HL-60/S4 (cell line): ENCODE measurements around the gene ARHGAP25.
"Not testable (repeated sequence)": the region's sequence is repeated elsewhere in the genome, so short reads cannot be mapped to it uniquely, and the experiment has no call there.

Source experiments
- in situ Hi-C: fragments of 300-500 bp; cut with MboI; formaldehyde crosslinking; loops from 2 replicates; pipeline ENCODE4 v1.14.3; 2022; ENCODE audit warnings: low sequenced_read_pairs

The ARHGAP25 gene

GRCh38 chr2:68789603-68790002 is 55.0 kb downstream of the ARHGAP25 start:
- in situ Hi-C loops = no loop called here

- in situ Hi-C loops = no loop called here
Observed at GRCh38 chr2:68790600-68790999, 56.0 kb downstream of the ARHGAP25 start.

GRCh38 chr2:68791914-68792313 is 57.3 kb downstream of the ARHGAP25 start:
- in situ Hi-C loops = no loop called here

- in situ Hi-C loops = no loop called here
Observed at GRCh38 chr2:68792751-68793150, 58.1 kb downstream of the ARHGAP25 start.

- in situ Hi-C loops = no loop called here
Observed at GRCh38 chr2:68796295-68796905, 61.8 kb downstream of the ARHGAP25 start.

DNA sequence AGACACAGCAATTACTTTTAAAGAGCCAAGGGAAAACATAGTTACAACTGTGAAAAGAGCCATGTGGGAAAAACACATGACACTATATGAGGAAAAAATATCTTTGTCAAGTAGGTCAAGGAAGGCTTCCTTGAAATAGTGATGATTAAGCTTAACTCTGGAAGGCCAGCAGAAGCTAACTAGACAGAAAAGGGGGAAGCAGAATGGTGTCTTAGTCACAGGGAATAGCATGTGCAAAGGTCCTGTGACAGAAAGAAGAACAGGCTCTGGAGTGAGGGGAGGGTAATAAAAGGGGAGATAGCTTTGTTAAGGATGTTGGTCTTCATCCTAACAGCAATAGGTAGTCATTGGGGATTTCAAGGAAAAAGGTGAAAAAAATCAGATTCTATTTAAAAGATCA is 64.0 kb downstream of the ARHGAP25 start:
- in situ Hi-C loops = no loop called here

DNA sequence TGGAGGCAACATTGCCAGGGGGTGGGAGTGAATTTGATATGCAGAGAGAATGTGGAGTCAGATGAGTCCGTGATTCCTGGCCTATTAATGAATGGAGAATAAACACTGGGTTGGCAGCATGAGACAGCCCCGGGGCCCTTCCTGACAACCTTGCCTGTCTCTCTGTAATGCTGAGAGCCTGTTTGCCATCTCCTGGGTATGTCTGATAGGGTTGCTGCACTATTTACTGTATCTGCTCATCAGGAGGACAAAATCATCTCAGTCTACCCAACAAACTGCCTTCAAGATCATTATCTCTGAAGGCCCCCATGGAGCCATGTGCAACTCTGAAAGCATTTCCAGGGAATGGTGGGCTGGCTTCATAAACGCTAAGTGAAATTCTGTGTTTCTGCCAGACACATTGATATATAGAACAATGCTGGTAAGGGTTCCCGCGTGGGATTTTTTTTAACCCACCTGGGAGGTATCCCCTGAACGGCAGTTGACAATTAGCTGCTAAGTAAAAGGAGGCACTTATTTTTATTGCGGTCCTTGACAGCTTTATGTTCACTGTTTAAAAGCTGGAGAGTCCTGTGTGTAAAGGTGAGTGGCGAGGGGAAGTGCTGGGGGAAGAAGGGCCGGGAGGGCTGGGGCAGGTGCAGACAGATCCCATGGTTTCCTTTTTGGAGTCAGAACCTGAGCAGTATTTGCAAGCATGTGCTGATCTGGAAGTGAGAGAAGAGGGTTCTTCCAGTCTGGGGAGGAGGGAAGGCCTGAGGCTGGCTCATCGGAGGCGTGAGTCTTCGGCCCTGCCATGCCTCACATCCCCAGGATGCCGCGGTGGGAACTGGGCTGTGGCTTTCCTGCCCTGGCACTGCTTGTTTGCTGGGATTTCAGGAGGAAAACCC is 64.8 kb downstream of the ARHGAP25 start:
- in situ Hi-C loops = no loop called here

- in situ Hi-C loops = no loop called here
Observed at GRCh38 chr2:68800027-68800401, 65.4 kb downstream of the ARHGAP25 start.

GRCh38 chr2:68800517-68800916 is 65.9 kb downstream of the ARHGAP25 start:
- in situ Hi-C loops = no loop called here

DNA sequence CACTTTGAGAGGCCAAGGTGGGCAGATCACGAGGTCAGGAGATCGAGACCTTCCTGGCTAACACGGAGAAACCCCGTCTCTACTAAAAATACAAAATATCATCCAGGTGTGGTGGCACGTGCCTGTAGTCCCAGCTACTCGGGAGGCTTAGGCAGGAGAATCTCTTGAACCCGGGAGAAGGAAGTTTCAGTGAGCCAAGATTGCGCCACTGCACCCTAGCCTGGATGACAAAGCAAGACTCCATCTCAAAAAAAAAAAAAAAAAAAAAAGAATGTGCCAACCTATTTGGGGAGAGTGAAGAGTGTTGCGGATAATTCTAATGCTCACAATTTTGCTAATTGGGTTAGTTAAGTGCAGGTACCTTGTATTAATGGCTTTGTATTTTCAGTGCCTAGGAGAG is 67.5 kb downstream of the ARHGAP25 start:
- in situ Hi-C loops = not testable (repeated sequence)

DNA sequence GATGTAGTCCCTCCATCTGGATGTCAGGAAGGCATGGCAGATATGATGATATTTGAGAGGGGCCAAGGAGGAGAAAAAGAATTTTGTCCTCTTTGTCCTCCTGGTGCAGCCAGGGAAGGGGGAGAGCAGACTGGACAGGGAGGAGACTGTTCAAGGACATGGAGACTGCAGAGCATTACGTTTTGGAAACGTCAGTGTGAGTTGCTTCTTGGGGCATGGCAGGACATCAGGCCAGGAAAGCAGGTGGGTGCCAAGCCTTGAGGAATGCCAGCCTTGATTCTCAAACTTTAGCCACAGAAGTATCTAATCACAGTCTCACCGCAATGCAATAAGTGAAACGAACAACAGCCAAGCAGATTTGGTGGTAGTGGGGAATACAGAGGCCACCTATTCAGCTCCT is 70.4 kb downstream of the ARHGAP25 start:
- in situ Hi-C loops = no loop called here

DNA sequence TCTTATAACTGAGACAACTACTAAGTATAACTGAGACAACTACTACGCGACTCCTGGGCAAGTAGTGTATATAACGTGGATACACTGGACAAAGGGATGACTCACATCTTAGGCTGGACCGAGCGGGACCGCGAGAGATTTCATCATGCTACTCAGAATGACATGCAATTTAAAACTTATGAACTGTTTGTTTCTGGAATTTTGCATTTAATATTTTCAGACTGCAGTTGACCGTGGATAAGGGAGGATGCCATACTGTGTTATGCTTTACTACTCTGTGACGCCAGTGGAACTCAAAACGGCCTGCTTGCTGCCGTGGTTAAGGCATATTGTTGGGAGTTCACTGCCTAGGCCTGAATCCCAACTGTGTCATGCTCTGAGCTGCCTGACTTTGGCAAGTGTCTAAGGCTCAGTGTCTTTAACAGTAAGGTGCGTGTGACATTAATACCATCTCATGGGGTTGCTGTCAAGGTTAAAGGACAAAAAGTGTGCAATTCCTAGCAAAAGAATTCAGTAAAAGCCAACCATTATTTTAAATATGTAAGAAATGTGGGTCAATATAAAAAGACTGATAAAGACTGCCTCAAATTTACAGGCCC is 72.0 kb downstream of the ARHGAP25 start:
- in situ Hi-C loops = no loop called here

GRCh38 chr2:68807821-68808266 is 73.2 kb downstream of the ARHGAP25 start:
- in situ Hi-C loops = no loop called here

- in situ Hi-C loops = no loop called here
Observed at GRCh38 chr2:68809324-68810240, 75.0 kb downstream of the ARHGAP25 start.

GRCh38 chr2:68811364-68811763 is 76.8 kb downstream of the ARHGAP25 start:
- in situ Hi-C loops = no loop called here

DNA sequence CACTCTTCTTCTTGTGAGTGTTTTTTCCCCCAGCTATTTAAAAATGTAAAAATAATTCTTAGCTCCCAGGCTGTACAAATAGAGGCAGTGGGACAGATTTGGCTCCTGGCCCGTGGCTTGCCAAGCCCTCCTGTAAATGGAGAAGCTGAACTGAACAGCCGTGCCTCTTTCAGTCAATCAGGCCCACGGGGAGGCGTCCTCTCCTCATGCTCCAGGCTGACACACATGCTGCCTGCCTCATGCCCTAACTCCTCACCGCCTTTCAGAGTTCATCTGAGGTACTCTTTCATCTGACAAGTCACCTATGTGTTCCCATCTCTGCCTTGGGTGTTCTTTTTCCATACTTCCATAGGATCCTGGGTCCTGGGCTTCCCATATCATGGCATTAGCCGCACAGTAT is 77.6 kb downstream of the ARHGAP25 start:
- in situ Hi-C loops = no loop called here

DNA sequence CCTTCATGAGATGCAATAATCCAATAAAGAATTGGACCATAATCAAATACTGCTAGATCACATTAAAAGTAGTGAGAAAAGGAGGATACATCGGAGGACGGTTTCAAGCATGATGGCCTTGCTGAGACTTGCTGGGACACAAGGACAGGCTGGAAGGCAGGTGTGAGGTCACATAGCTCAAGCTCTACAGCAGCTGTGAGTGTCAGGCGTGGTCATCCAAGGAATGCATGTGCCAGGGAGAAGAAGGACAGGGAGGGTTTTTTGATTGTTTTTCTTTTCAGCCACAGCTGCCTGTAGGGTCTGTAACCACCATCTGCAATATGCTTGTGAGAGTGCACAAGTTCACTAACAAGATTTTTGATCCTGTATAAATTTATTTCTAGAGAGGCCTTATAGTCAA is 79.0 kb downstream of the ARHGAP25 start:
- in situ Hi-C loops = no loop called here

- in situ Hi-C loops = no loop called here
Observed at GRCh38 chr2:68817306-68817705, 82.7 kb downstream of the ARHGAP25 start.

DNA sequence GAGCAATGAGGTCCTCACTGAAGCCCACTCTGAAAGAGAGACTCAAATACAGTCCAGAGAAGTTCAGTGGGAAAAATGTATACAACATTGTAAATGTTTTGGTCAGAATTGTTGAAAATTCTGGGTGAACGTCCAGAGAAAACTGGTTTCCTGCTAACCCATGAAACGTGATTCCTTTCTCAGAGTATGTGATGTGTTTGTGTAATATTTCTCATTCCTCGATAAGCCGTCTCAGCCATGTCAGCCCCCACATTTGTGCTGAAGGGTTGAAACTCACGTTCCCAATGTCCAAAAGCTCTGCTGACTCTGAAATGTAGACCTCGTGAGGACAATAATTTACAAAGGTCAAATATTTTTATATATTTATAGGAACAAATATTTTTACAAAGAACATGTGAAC is 84.9 kb downstream of the ARHGAP25 start:
- in situ Hi-C loops = no loop called here

DNA sequence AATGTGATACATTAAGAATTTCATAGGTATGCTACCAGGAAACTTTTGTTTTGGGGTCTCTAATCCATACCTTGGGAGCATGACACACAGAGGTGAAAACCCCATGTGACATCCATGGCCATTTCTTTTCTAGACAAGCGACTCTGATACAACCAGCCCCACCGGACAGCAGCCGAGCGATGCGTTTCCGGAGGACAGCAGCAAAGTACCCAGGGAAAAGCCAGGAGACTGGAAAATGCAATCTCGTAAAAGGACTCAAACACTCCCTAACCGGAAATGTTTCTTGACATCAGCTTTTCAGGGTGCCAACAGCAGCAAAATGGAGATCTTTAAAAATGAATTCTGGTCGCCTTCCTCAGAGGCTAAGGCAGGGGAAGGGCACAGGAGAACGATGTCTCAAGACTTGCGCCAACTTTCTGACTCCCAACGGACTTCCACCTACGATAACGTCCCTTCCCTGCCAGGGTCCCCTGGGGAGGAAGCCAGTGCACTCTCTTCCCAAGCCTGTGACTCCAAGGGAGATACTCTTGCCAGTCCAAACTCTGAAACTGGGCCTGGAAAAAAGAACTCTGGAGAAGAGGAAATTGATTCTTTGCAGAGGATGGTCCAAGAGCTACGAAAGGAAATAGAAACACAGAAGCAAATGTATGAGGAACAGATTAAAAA is 87.7 kb downstream of the ARHGAP25 start:
- in situ Hi-C loops = no loop called here
